Amniotic stem cell (primary cell): ENCODE data around the gene CYP24A1.
"Not testable (repeated sequence)": the region's sequence is repeated elsewhere in the genome, so short reads cannot be mapped to it uniquely, and the experiment has no call there.

Experiments
- DNase-seq: peaks from one replicate; lab custom pipeline; 2025; lab: John Stamatoyannopoulos, UW

Gene CYP24A1

DNA sequence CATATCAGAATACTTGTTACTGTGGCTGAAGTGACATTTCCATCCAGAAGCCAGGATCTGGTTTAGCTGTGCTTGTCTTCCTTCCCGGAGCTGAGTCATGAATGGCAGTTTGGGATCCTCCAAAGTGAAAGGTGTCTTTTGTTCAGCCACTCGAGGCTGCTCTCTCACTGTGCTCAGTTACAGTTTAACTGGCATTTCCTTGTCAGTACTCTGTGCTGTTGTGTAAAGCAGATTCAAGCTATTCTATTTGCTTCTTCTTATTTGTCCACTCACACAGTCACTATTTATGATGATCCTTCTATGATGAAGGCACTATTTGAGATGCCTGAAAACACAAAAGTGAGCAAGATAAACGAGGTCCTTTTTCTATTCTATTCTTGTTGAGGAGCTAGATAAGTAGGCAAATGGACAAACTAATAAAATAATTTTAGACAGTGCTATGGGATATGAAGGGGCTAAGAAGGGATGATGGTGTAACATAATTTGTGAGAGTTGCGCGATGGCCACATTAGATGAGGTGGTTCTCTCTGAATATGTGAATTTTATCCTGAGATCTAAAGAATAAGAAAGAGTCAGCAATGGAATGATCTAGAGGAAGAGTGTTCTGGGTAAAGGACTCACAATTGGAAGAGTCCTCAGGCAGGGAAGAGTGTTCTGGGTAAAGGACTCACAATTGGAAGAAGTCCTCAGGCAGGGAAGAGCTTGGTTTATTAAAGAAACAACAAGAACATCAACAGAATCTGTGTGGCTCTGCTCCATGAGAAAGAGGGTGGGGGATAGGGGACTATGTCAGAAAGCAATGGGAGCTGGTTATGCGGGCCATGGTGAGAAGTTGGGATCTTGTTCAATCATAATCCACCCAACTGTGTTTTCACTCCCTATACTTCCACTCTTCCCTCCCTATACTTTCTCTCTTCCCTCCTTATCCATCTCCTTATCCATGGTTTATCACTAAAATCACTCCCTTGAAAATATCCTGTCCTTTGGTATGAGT lies 40.1 kb downstream of the CYP24A1 start:
- DNase-seq = no peak

DNA sequence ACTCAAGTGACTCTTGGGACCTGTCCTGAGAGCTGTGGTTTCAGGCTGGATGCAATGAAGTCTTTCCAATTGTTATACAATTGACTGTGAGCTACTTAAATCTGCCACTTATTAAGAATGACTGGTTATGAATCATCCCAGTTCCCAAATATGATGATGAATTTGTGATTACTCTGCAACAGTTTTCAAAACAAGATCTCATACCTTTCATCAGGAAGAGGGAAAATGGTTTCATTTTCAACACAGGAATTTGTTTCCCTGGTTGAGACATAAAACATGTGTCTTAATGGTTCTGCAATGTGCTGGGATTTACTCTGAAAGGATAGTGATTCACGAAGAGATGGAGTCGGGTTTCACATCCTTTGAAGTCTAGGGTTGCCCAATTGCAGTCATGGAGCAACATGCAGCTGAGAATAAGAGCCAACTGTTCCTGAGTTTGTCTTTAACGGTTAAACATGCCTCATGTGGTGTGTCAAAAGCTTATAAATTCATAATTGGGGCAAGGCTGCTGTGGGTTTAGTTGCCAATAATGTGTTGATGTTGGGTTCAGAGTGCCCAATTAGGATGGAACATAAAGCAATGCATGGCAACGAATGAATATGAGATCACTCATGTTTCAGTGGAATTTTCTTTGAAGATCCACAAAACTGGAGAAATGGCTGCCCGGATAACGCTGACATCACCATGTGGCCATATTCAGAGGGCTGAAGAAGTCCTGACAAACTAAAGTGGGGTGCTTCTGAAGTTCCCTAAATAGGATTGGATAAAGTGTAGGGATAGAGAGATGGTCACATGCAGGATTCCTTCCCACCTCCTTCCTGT lies 41.0 kb downstream of the CYP24A1 start:
- DNase-seq = peak; percentile 86

DNA sequence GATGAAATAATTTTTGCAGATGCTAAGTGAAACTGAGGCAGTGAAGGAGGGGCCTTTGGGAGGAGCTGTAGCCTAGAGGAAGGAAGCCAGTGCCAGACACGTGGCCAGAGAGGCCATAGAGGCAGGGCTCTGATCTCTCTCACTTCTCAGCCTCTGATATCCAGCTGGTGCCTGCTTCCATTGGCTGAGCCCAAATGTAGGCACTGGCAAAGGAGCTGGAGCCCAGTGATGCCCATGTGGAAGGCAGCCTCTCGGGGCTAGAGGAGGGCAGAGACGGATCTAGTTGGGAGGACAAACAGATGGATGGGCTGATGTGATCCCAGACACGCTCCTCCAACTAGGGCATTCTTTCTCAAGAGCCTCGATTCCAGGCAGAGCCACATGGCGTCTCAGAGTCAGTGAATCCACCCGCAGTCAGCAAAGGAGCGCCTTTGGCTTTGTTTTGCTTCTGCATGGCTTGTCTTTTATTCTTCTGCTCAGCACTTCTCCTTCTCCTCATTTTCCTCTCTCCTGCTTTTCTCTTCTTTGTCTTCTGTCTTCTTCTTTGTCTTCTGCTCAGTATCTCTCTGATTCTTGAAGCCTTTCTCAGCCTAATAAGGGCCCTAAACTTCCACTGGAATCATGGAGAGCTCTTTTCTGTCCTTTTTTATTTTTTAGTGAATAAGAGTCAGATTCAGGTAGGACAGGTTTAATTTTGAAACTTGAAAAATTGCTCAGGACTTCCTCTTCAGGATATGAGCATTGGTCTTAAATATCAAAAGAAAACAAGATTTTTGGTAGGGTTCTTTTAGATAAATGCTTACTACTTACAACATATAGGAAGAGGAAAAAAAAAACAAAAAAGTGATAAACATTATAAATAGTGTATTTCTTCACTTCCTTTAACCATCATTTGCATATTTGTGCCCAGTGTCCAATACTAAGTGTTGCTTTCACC lies 41.8 kb downstream of the CYP24A1 start:
- no peak for DNase-seq

DNA sequence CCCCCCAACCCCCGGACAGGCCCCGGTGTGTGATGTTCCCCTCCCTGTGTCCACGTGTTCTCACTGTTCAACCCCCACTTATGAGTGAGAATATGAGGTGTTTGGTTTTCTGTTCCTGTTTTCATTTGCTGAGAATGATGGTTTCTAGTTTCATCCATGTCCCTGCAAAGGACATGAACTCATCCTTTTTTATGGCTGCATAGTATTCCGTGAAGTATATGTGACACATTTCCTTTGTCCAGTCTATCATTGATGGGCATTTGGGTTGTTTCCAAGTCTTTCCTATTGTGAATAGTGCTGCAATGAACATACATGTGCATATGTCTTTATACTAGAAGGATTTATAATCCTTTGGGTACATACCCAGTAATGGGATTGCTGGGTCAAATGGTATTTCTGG lies 42.7 kb downstream of the CYP24A1 start:
- DNase-seq = not testable (repeated sequence)

DNA sequence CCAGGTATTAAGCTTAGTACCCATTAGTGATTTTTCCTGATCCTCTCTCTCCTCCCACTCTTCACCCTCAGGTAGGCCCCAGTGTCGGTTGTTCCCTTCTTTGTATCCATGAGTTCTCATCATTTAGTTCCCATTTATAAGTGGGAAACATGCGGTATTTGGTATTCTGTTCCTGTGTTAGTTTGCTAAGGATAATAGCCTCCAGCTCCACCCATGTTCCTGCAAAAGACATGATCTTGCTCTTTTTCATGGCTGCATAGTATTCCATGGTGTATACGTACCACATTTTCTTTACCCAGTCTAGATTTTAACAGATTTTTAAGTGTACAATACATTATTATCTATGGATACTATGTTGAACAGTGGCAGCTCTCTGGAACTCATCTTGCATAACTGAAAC lies 44.4 kb downstream of the CYP24A1 start:
- DNase-seq = no peak

GRCh38 chr20:54127855-54128574 lies 45.8 kb downstream of the CYP24A1 start:
- DNase-seq = no peak

DNA sequence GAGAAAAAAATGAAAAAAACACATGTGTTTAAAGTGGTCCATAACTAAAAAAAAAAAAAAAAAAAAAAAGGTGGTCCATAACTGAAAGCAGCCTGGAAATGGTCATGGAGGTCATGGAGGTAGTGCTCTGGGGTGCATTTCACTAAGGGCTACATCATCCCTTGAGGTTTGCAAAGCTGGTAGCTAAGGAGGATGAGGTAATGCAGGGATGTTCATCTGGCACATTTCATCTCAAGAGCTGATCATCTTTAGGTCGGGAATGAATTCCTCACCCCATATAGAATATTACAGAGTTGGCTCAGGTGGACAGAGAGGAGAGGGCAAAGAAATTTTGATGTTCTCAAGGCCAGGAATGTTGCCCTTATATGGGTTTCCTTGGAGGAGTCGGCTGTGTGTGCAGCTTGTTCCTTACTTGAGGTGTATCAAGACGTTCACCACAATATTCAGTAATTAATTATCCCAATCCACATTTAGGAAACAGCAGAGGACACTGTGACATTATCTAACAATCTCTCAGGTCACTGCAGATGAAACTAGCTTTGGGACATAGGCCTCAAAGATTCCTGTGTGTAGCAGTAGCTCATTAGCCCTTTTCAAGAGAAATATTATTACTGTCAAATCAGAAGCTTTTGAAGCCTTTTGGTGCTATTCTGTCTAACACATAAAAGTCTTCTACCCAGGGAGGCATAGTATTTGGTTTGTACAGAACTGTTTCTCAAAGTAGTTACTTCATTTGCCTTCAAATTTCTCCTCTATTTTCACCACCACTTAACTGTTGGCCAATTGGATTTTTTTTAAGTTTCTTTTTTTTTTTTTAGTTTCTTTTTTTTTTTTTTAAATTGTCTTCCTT lies 46.8 kb downstream of the CYP24A1 start:
- DNase-seq = no peak

DNA sequence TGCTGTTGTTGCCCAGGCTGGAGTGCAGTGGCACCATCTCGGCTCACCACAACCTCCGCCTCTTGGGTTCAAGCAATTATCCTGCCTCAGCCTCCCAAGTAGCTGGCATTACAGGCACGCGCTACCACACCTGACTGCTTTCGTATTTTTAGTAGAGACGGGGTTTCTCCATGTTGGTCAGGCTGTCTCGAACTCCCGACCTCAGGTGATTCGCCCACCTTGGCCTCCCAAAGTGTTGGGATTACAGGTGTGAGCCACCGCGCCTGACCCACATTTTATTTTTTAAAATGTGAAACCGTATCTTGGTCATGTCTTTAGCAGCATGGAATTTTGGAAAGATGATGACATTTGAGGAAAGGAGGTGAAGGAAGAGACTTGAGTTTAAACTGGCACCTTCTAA lies 47.5 kb downstream of the CYP24A1 start:
- DNase-seq = not testable (repeated sequence)

- peak; percentile 52 for DNase-seq
These were observed 50.1 kb downstream of the CYP24A1 start for GRCh38 chr20:54123587-54124180.

DNA sequence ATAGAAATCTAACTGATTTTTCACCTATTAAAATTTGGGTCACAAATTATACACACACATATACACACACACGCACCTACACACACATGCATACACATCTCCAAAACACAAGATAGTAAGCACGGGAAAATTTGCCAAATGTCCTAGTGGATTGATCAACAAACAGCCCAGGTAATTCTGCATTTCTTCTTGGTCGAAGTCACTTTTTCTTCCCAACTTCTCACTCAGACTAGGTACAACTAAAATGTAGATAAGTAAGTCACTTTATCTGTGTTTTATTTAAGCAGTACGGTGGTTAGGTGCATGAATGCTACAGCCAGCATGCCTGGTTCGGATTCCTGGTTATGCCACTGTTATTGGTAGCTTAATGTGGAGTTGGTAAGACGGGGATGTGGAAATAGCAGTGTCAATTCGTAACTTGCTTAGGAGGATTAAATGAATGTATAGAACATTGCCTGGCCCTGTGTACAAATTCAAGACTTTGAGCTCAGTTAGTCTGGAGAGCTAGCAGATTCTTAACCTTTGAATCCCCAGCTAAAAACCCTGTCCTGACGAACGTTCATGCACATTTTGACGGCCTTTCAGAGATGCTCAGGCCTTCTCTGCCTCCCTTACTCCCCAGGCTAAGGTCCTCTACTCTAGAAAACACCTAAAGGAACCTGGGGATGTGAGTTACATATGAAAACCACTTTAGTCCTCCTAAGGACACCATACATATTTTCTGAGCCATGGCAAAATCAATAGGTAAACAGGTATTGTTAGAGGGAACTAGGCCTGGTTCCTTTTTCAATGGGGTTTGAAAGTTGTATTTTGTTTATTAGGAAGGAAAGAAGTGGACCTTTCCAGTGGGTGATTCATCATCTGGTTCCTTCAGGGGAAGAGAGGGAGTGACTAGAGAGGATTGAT lies 50.9 kb downstream of the CYP24A1 start:
- DNase-seq = no peak

GRCh38 chr20:54122189-54122588 lies 51.6 kb downstream of the CYP24A1 start:
- DNase-seq = no peak

- no peak for DNase-seq
These were observed 54.0 kb downstream of the CYP24A1 start for GRCh38 chr20:54119744-54120143.

GRCh38 chr20:54118220-54119001 lies 55.4 kb downstream of the CYP24A1 start:
- DNase-seq = no peak

DNA sequence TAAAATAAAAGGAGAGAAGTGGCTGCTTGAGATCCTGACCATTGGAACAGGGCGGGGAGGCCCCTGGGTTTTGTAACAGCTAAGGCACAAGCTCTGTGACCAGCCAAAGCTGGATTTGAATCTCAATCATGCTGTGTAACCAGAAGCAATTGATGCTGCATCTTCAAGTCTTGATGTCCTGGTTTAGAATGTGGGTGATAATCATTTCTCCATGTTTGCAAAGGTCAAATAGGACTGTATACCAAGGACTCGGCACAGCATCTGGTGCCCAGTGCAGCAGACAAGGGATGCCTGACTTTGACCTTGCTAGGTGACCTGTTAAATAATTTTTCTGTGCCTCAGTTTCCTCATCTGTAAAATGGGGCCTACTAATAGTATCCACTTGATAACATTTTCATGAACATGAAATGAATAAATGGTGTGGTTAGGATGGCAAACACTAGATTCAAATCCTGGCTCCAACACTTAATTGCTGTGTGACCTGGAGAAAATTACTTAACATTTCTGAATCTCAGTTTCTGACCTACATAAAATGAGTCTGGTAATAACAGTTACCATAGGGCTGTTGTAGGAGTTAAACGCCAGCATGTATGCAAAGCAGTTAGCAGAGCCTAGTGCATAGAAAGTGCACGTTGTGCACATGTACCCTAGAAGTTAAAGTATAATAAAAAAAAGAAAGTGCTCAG lies 57.1 kb downstream of the CYP24A1 start:
- DNase-seq = no peak

DNA sequence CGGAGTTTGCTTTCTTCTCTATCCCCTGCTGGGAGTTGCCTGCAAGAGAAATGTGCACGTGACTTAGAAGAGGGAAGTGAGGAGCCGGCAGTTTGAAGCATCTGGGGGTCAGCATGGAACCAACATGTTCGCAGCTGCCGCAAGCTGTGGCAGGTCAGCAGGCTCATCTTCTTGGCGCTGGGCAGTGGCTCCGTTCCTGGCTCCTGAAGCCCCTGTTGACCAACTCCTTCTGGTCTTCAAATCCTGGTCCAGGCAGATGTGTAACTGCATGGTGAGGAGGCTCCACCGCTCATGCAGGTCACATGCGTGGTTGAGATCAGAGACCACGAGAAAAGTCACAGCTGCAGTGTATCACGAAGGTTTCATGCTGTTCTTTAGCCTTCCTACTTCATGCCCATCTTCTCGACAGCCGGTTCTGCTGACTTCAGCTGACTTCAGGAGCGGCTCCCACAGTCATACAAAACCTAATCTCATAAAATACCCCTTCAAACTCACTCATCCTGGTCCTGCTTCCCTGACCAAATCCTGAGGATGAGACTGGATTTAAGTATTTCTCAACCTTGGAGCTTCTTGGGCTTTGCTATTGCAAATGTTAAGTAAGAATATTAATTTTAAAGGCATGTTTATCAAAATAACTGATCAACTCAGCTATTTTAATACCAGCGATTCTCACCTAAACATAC lies 58.5 kb downstream of the CYP24A1 start:
- no peak for DNase-seq

DNA sequence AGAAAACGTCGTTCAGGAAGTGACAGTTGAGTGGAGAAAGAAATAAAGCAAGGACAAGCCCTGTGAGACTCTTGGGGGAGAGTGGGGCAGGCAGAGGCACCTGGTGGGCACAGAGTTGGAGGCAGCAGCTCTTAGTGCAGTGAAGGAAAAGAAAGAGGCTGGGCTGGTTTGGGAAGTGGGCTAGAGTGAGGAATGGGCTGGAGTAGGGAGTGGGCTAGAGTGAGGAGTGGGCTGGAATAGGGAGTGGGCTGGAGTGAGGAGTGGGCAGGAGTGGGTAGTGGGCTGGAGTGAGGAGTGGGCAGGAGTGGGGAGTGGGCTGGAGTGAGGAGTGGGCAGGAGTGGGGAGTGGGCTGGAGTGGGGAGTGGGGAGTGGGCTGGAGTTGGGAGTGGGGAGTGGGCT lies 59.7 kb downstream of the CYP24A1 start:
- DNase-seq = no peak

- DNase-seq = no peak
These were observed 60.2 kb downstream of the CYP24A1 start for GRCh38 chr20:54113566-54113965.
